GM21825 (cell line): ENCODE results near the gene SH3TC1.

Experiments
- ATAC-seq: cut with Tn5 transposase; IDR thresholded peaks from one replicate; pipeline ENCODE4 v1.9.1; 2021; ENCODE audit warnings: mild to moderate bottlenecking, moderate library complexity; ENCODE audit not compliant: unreplicated experiment

SH3TC1 gene

DNA sequence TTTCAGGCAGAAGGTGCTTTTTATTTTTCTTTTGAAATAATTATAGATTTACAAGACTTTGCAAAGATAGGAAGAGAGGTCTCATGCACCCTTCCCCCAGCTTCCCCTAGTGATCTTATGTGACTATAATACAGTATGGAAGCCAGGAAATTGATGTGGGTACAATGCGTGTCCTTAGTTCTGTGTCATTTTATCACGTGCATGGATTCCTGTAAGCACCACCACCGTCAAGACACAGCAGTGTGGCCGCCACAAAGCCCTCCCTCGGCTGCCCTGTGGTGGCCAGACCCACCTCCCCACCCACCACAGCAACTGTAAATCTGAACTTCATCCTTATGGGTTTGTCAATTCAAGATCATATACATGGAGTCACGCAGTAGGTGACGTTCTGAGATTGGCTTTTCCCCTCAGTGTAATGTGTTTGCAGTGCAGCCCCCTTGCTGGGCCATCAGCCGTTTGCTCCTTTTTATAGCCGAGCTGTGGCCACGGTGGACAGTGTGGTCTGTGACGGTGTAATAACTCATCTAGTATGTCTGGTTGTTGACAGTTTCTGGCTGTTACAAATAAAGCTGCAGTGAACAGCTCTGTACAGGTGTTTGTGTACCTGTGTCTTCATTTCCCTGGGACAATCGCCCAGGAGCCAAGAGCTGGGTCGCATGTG, 59.6 kb downstream of the SH3TC1 start:
- ATAC-seq = no peak

DNA sequence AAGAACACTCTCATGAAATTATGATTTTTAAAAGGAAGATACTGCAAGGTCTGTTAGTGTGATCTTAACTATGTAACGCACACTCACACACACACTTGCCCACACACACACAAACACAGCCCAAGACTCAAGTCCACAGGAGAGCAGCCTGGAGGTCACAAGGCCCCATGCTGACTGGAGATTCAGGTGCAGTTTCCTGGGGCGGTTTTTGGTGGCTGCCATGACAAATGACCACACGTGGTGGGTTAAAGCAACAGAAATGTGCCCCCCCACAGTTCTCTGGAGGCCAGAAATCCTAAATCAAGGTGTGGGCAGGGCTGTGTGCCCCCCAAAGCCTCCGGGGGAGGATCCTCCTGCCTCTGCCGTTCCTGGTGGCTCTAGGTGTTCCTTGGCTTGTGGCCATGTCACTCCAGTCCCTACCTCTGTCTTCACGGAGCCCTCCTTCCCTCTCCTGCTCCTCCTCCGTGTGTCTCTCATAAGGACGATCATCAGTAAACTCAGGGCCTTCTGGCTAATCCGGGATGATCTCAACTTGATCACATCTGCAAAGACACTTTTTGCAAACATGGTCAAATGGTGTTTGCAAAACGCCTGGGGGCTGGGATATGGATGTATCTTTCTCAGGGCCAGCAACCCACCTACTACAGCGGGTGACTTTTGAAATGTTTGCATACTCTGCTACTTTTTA, 60.8 kb downstream of the SH3TC1 start:
- no peak for ATAC-seq

DNA sequence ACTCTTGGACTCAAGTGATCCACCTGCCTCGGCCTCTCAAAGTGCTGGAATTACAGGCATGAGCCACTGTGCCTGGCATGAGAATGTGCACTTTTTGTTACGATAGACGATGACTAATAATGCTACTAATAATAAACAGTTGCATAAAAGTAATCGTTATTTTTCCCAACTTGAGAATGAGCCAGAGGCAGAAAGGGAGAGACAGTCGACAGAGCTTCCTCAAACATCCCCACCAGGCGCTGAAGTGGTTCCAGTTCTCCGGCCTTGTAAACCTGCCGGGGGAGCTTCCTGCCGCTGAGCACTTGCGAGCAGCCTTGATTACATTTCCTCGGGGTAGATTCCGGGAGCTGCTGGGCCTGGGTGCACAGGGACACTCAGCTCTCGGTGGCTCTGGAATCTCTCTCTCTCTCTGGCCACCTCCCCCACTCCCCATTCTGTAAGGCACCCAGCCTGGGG, 61.6 kb downstream of the SH3TC1 start:
- no peak for ATAC-seq

DNA sequence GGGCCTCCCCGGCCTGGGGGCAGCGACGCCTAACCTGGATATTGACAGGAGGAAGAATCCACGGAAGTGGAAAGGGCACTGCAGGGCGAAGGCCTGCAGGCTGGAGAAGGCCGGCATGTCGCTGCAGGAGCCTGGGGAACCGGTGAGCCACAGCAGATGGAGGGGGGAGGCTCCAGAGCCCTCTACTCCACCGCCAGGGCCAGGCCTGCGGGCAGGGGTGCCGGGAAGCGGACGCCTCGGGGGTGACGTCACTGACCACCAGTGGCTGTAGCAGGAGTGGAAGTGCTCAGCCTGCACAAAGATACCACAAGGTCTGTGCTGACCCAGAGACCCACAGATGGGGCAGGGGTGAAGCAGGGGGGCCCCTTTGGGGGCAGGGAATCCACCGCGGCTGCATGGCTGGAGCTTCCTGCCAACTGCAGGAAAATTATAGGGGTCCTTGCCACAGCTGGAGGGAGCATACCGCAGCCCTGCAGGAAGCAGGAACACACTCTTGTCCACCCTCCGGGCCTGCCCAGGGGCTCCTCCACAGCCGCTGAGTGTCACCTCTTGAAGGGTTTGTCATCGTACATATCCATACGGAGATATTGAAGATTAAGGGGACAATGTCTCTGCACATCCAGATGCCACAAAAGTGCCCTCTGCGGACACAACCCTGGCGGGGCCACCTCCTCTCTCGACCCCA, 62.9 kb downstream of the SH3TC1 start:
- ATAC-seq = no peak

DNA sequence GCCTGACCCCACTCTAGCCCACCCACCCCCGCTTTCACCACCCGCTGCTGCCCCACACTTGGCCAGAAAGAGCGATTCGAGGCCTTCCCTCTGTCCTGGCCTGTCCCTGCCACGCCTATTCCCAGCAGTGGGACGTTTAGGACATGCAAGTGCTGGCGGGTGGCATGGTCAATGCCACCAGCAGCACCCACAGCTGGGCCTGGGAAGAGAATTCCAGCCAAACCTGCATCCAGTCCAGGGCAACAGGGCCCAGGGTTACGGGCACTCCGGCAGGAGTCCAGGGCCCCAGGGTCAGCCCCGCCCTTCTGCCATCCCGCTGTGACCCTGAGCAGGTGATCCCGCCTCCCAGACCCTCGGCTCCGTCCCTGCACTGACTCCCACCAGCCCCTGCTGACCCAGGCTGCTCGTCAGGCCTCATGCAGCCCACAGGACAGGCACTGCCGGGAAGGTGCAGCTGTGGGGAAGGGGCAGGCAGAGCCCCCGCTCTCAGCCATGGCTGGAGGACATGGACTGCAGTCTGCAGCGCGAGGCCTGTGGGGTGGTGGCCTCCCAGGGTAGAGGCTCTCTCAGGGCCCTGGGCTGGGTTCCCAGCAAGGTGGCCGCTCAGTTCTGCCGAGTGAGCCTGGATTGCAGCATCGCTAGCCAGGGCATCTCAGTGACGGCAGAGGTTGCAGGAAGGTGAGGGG, 63.7 kb downstream of the SH3TC1 start:
- no peak for ATAC-seq

DNA sequence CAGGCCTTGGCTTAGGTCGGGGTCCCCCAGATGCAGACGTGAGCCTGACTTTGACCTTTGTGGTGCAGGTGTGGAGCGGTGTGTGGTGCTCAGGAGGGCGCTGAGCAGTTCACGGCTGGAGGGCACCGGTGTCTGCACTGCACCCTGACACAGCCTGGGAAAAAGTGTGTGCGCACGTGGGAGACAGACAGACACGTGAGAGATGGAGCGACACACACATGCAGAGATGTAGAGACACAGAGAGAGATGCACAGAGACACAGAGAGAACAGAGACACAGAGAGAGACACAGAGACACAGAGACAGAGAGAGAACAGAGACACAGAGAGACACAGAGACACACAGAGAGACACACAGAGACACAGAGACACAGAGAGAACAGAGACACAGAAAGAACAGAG, 64.3 kb downstream of the SH3TC1 start:
- ATAC-seq = no peak

DNA sequence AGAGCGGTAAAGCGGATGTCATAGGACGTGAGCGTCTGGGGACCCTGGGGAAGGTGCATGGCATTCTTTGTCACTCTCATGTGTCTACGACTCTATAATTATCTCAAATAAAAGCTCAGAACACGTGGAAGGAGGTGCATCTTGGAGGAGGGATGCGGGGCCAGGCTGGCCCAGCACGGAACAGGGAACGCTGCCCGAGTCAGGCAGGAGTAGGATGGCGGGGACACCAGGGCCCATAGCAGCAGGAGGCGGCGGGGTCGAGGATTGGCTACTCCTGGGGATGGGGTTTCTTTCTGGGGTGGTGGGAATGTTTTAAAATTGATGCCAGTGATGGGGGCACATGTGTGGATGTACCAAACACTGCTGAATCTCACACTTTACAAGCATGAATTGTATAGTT, 65.0 kb downstream of the SH3TC1 start:
- ATAC-seq = no peak

DNA sequence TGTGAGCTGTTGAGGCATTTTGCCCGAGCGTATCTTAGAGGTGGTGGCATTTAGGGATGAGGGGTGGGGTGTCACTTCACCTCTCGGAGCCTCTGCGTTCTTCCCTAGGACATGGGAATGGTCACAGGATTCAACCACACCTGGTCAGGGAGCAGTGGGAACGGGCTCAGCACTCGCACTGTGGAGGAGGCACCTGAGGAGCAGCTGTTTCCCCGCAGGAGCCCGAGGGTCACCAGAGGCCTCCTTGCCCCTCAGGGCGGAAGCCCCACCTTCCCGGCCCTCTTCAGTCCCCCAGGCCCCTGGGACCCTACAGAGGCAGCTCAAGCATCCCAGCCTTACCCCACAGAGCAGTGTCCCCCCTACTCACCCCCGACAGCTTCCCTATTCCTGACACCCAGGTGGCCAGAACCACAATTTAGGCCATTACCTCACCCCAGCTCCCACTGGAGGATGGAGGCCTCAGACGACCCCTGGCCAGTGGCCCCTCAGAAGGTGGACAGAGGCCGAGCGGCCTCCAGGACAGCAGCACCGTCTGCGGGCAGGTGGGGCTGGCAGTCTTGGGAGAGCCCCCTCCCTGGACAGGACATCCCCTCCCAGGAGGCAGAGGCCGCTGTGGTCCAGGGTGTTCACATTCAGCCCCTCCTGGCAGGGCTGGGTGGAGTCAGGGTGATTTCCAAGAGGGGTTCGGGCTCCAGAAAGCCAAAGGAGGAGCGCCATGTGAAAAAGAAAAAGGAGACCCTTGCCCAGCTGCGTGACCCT, 66.3 kb downstream of the SH3TC1 start:
- no peak for ATAC-seq

DNA sequence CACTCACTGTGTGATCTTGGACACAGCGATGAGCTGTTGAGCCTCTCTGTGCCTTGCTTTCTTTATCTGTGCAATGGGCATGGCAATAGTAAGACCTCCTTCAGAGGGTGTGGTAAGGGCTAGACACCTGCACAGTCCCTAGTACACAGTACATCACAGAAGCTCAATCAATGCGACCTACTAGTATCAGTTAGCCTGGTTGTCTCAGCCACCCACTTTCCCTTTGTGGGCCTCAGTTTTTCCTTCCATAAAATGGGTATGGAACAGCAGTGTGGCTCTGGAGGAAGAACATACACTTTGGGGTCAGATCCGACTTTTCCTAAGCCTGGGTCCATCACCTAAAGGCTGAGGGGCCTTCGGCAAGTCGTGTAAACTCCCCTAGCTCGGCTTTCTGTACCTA, 67.0 kb downstream of the SH3TC1 start:
- no peak for ATAC-seq

DNA sequence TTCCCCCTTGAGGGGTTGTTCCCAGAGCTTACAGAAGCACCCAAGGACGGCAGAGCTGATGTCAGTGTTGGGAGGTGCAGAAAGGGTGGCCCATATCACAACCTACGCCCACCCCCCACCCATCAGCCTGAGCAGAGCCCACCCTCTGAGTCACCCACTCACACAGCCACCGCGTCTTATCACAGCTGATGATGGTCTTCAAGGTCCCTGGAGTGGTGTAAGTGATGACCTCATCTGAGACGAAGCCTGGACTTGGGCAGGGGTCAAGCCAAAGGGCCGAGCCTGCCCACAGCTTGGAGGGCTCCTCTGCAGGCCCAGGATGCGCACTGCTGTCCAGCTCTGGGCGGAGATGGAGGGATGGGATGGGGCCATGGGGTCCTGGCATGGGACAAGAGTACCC, 67.4 kb downstream of the SH3TC1 start:
- ATAC-seq = no peak

DNA sequence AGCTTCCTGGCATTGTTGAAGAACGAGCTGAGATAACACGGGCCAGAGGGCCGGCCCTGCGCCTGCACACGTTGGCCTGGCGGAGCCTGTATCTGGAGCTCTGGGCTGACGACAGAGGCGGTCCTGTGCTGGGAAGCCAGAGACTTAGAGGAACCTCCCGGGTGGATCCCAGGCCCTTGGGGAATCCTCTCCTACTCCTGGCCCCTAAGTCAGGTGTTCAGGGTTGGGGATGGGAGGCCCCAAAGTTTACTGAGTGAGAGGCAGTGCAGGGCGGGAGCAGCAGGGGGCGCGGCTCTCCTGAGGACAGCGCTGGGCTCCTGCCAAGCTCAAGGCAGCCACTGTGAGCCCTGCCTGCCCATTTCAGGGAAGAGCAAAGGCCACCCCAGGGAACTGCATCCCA, 68.0 kb downstream of the SH3TC1 start:
- ATAC-seq = no peak

DNA sequence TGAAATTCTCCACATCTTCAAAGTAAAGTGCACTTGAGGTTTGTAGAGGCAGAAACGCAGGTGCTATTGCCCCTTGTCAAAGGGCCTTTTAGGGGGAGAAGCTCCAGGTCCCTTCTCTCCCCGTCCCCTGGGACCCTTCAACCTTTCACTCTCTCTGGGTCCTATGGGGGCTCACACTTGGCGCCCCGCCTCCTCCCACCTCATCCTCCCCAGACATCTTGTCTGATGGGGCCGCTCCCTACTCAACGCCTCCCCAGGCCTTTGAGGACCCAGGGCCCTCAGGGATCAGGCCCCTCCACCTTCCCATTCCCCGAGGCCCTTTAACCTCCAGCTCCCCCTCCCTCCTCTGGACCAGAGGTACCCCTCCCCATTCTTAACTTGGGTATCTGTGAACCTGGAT, 69.1 kb downstream of the SH3TC1 start:
- no peak for ATAC-seq

DNA sequence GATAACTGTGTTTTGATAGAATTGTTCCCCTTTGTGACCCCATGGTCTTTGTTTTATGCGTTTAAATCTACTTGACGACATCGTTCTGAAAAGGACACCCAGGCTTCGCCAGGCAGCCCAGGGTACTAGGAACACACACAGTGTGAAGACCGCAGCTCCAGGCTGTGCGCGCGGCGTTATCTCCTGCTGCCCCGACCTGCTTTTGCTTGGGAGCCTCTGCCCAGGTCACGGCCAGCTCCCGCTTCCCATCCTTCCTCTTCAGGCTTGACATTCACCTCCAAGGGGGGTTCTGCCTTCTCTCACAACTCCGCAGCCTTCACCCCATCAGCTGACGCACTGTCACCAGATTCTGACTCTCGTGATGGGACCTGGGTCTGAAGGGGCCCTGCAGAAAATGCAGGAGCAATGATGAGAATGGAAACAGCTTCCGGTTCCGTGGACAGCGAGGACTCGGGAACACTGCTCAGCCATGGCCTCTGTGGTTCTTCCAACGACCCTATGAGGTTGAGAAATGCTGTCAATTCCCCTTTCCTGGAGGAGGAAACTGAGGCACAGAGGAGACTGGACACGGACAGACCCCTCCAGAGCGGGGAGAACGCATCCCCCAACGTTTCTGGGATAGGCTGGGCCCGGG, 69.9 kb downstream of the SH3TC1 start:
- no peak for ATAC-seq

DNA sequence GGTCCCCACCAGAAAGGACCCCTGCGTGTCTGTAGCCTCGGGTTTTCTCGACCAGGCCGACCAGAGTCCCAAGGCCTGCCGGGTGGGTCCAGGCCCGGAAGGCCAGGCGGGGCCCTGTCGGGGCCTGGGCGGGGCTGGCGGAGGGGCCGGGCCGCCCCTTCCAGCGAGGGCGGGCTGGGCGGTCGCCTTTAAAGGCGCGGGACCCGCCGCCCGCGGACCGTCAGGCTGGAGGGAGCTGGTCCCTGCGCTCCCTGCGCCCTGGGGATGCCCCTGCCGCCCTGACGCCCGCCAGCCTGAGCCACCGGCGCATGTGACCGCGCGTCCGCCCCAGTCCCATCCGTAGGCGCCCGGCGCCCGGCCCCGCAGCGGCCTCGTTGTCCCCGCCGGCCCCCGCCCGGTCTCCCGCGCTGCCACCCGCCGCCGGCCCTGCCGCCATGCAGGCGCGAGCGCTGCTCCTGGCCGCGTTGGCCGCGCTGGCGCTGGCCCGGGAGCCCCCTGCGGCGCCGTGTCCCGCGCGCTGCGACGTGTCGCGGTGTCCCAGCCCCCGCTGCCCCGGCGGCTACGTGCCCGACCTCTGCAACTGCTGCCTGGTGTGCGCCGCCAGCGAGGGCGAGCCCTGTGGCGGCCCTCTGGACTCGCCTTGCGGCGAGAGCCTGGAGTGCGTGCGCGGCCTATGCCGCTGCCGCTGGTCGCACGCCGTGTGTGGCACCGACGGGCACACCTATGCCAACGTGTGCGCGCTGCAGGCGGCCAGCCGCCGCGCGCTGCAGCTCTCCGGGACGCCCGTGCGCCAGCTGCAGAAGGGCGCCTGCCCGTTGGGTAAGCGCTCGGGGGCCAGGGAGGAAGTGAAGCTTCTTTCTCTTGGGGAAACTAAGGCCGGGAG, 70.7 kb downstream of the SH3TC1 start, which contains the start of gene HTRA3:
Gene HTRA3 (plus strand): TSS at position 220 of the 883 bp plus-strand sequence. CDS start 215 bp downstream, at position 435.
- no peak for ATAC-seq

DNA sequence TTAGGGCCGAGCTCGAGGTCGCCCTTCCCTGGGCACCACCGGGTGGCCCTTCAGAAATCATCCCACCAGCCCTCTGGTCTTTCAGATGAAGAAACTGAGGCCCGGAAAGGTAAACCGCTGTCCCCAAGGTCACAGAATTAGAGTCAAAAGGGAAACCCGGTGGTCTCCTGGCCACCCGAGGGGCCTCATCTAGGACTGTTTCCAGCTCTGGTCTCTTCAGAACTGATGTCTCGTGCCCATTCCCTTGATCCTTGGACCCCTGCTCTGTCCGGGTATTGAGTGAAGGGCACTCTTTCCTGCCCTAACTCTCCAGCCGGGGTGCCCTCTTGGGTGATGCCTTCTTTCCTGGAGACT, 71.3 kb downstream of the SH3TC1 start:
- ATAC-seq = no peak

DNA sequence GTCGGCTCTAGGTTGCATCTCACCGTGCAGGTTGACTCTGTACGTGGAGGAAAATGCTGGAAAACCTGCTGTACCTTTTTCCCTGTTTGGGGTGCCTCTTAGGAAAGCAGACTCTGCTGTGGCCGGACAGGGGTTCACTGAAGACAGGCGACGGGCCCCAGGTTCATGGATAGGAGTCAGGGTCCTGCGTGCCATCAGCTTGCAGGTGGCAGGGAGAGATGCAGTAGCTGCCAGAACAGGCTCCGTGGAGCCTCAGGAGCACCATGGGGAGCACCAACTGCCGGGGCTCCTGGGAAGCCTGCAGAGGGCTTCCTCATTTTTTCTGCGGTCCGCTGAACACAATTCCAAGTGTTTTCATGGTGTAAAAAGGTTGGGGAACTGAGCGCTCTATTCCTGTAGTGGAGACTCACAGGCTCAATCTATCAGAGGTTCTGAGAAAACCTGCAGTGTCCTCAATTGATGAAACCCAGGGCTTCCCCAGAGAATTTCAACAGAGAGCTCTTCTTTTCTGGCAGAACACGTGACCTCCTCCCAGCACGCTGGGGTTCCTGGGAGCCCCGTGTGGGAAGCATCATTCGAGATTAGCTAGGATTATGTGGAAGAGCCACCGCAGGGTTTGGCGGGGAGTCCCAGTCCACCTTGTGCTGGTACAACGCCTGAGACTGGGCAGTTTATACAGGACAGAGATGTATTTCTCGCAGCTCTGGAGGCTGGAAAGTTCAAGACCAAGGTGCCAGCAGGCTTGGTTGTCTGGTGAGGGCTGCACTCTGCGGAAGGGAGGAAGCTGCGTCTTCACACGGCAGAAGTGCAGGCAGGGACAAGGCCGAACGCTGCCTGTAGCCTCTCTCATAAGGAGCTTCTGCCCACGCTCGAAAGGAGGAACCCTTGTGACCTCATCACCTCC, 72.1 kb downstream of the SH3TC1 start:
- no peak for ATAC-seq

DNA sequence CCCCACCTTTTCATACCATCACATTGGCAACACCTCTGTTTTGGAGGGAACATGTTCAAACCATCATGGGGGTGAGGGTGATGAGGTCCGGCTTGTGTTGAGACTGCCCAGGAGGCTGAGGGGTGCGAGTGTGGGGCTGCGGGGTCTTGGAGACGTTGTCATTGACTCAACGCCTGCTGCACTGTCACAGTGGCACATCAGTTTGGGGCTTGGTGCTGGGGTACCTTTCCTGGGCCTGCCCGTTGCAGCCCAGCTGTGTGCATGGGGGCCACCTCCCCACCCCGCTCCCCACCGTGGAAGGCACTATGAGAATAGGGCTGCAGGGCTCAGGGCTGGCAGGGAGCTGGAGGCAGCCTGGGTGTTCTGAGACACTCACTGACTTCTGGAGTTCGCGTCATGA, 72.7 kb downstream of the SH3TC1 start:
- ATAC-seq = no peak
